Keratinocyte (primary cell): ENCODE data around the gene ARL14EPL. TPM values are rescaled to one million over a fixed set of nuclear protein-coding genes. Genes with fewer than 3 reads are reported as not detected.

Experiments used
- DNase-seq: peaks from one replicate; pipeline ENCODE4 v3.0.0-alpha.2; 2011; ENCODE audit warnings: low read depth, missing footprints, low spot score
- FAIRE-seq: peaks from 2 replicates; lab custom pipeline; 2011; peaks lifted over from hg19 to GRCh38; lab: Jason Lieb, UNC
- H2AFZ ChIP-seq: 2 replicates; pipeline ENCODE4 v1.6.0; 2012; ENCODE audit warnings: low read length, control low read depth, inconsistent platforms; ENCODE audit not compliant: control insufficient read depth
- H3K27ac ChIP-seq: 2 replicates; pipeline ENCODE4 v1.5.1; 2011; ENCODE audit warnings: low read length; ENCODE audit not compliant: control insufficient read depth, insufficient read depth
- H3K27me3 ChIP-seq: 3 replicates; pipeline ENCODE4 v1.6.0; 2011; ENCODE audit warnings: low read length; ENCODE audit not compliant: control insufficient read depth, insufficient read depth; ENCODE audit errors: extremely low read depth
- H3K36me3 ChIP-seq, 2 experiments: 2 replicates in 1 of 2; 3 replicates in 1 of 2; pipeline ENCODE4 v1.5.1; 2011; ENCODE audit warnings: low read length in 2 of 2, mild to moderate bottlenecking in 1 of 2; ENCODE audit not compliant: control insufficient read depth in 2 of 2, insufficient read depth in 2 of 2; ENCODE audit errors: extremely low read depth in 1 of 2
- H3K4me1 ChIP-seq: 3 replicates; pipeline ENCODE4 v1.5.1; 2011; ENCODE audit warnings: low read length; ENCODE audit not compliant: control insufficient read depth, insufficient read depth; ENCODE audit errors: extremely low read depth
- H3K4me2 ChIP-seq: 3 replicates; pipeline ENCODE4 v1.6.0; 2011; ENCODE audit warnings: low read depth, low read length; ENCODE audit not compliant: control insufficient read depth, insufficient read depth; ENCODE audit errors: extremely low read depth
- H3K4me3 ChIP-seq, 3 experiments: fragments of 200-600 bp in 1 of 3; sonication (generic) in 1 of 3; 2 replicates in 2 of 3; 3 replicates in 1 of 3; pipeline ENCODE4 v1.5.1; 2011 to 2016; ENCODE audit warnings: low read length in 3 of 3, mild to moderate bottlenecking in 3 of 3, control low read depth in 2 of 3, inconsistent platforms in 1 of 3, low read depth in 1 of 3, mixed read lengths in 1 of 3, mixed run types in 1 of 3, moderate library complexity in 1 of 3; ENCODE audit not compliant: control insufficient read depth in 2 of 3, insufficient read depth in 2 of 3; ENCODE audit errors: extremely low read depth in 1 of 3
- H3K79me2 ChIP-seq: 2 replicates; pipeline ENCODE4 v1.6.0; 2012; ENCODE audit warnings: low read length; ENCODE audit not compliant: control insufficient read depth, insufficient read depth
- H3K9ac ChIP-seq: 3 replicates; pipeline ENCODE4 v1.6.0; 2011; ENCODE audit warnings: low read length; ENCODE audit not compliant: control insufficient read depth, insufficient read depth; ENCODE audit errors: extremely low read depth
- H3K9me1 ChIP-seq: 3 replicates; pipeline ENCODE4 v1.6.0; 2011; ENCODE audit warnings: low read length; ENCODE audit not compliant: control insufficient read depth, insufficient read depth; ENCODE audit errors: extremely low read depth
- H3K9me3 ChIP-seq: 2 replicates; pipeline ENCODE4 v1.5.1; 2012; ENCODE audit warnings: low read depth, low read length; ENCODE audit not compliant: control insufficient read depth
- H4K20me1 ChIP-seq: 3 replicates; pipeline ENCODE4 v1.6.0; 2011; ENCODE audit warnings: low read length; ENCODE audit not compliant: control insufficient read depth, insufficient read depth; ENCODE audit errors: extremely low read depth
- CTCF ChIP-seq, 3 experiments: IDR thresholded peaks in 1 of 3; conservative IDR thresholded peaks in 1 of 3; optimal IDR thresholded peaks in 1 of 3; 2 replicates in 2 of 3; 3 replicates in 1 of 3; pipeline versions ENCODE3 to v1.5.1; 2011; ENCODE audit warnings: low read length in 3 of 3, mild to moderate bottlenecking in 3 of 3, moderate library complexity in 2 of 3, control low read depth in 1 of 3, inconsistent platforms in 1 of 3; ENCODE audit not compliant: insufficient read depth in 2 of 3; ENCODE audit errors: extremely low read depth in 1 of 3
- EZH2 ChIP-seq: IDR thresholded peaks from one replicate; pipeline ENCODE4 v1.6.1; 2012; ENCODE audit warnings: inconsistent platforms, mild to moderate bottlenecking, low read length, moderate library complexity
- dilution Hi-C: fragments of 300-500 bp; cut with MboI; formaldehyde crosslinking; loops from one replicate; pipeline ENCODE4 v1.7.0; 2020; ENCODE audit warnings: low sequenced_read_pairs; ENCODE audit not compliant: extremely low pct_ligation_motif_present
- polyA plus RNA-seq, 5 experiments: library from polyadenylated mRNA; depleted of rRNA in 3 of 5; stranded (reverse) in 3 of 5; stranded (forward) in 1 of 5; unstranded in 1 of 5; fragments of >200 nt; gene quantifications; 1 replicate in 1 of 5; 2 replicates in 3 of 5; 3 replicates in 1 of 5; pipeline versions ENCODE4 v1.2.1 to v1.2.3, GENCODE V29; 2011 to 2012; ENCODE audit warnings: missing spikeins in 2 of 5, low read depth in 1 of 5, low replicate concordance in 1 of 5

The ARL14EPL gene
- polyA plus RNA-seq, 1 donor (not counting 4 experiments of a cell fraction or from before 2014, with no cell fraction given): not detected

GRCh38 chr5:116002116-116002906, 30.0 kb upstream of the ARL14EPL start:
- Histone ChIP-seq H3K27ac (no peak overlapping the region), H3K9ac (no peak overlapping the region), H3K36me3 (no peaks in the 10 kb centered on the region), H3K79me2 (no peaks in the 10 kb centered on the region), H3K4me1 (no peaks in the 10 kb centered on the region), H3K9me3 (no peaks in the 10 kb centered on the region), H3K9me1 (no peaks in the 10 kb centered on the region), H4K20me1 (no peaks in the 10 kb centered on the region), H3K4me3 (no peak overlapping the region), H2AFZ (no peak overlapping the region), H3K27me3 (no peaks in the 10 kb centered on the region), H3K4me2 (no peak overlapping the region)
- TF ChIP-seq CTCF (optimal IDR thresholded peaks at IDR 0.05 in 1 of 3, IDR thresholded peaks at IDR 0.05 in 1 of 3, conservative IDR thresholded peaks at IDR 0.05 in 1 of 3; ENCODE audit: extremely low read depth in 1 of 3, insufficient read depth in 2 of 3, low read length in 3 of 3) (no peak), EZH2 (no peak)
- dilution Hi-C loops: no loop called here
- FAIRE-seq (no peak), DNase-seq (no peak)

- dilution Hi-C loops: no loop called here
These were observed 28.0 kb upstream of the ARL14EPL start for GRCh38 chr5:116004248-116004647.

More at GRCh38 chr5:116004248-116004647, 28.0 kb upstream of the ARL14EPL start:
- H3K9me1 ChIP-seq: no peaks in the 10 kb centered on the region
- no peaks in the 10 kb centered on the region for H4K20me1 ChIP-seq
- H3K79me2 ChIP-seq: no peaks in the 10 kb centered on the region
- no peak overlapping the region for H3K9ac ChIP-seq
- FAIRE-seq (no peak), DNase-seq (no peak)
- H3K36me3 ChIP-seq: no peaks in the 10 kb centered on the region
- H3K27ac ChIP-seq: no peak overlapping the region
- no peaks in the 10 kb centered on the region for H3K27me3 ChIP-seq
- no peaks in the 10 kb centered on the region for H3K4me1 ChIP-seq
- H3K4me2 ChIP-seq: no peak overlapping the region
- H3K9me3 ChIP-seq: no peaks in the 10 kb centered on the region
- TF ChIP-seq CTCF (optimal IDR thresholded peaks at IDR 0.05 in 1 of 3, IDR thresholded peaks at IDR 0.05 in 1 of 3, conservative IDR thresholded peaks at IDR 0.05 in 1 of 3; ENCODE audit: extremely low read depth in 1 of 3, insufficient read depth in 2 of 3, low read length in 3 of 3): no peak
- TF ChIP-seq EZH2: no peak
- no peak overlapping the region for H3K4me3 ChIP-seq
- H2AFZ ChIP-seq: no peak overlapping the region
